ENCODE measurements around the gene ARF5.

ARF5 gene

DNA sequence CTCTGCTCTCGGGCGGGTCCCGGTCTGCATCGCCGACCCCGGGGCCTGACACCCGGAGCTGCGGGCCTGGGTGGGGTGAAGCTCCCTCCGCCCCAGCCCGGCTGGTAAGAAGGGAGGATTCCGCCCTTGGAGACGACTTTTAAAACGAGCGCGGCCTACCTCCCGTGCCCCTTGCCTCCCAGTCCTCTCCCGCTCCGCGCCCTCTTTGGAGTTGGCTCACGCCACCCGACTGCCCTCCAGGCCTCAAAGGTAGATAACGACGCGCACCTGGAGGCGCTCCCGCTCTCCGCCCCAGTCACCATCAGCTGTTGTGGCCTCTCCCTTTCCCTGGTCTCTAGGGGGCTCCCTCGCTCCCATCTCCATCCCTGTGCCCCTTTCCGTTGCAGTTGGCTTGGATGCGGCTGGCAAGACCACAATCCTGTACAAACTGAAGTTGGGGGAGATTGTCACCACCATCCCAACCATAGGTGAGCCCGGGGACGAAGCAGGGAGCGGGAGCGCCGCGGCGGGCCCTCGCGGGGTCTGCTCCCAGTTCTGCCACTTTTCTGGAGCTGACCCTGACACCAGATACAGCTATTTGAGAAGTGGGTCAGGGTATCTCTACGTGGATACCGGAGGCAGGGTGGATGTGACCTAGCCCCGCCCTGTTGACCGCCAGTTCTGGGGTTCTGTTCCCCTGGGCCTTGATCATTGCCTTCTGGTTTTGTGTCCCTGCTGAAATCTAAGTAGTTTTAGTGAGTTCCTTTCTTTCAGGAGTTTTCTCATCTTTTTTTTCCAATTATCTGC, 679 bp downstream of the ARF5 start:
- Histone ChIP-seq H3K9ac (ENCODE audit: low read length) (peak overlapping the region; percentile 96), H3K27me3 (replicated peaks; ENCODE audit: insufficient read depth, low read length) (no peaks in the 10 kb centered on the region), H3K4me2 (ENCODE audit: low read depth, low read length) (peak overlapping the region; percentile 95), H3K9me3 (replicated peaks; ENCODE audit: insufficient read depth, low read length) (no peaks in the 10 kb centered on the region), H4K20me1 (ENCODE audit: insufficient read depth, low read length) (no peaks in the 10 kb centered on the region), H3K4me3 (ENCODE audit: low read length) (peak overlapping the region; percentile 95), H3K79me2 (ENCODE audit: low read length) (peaks cover 32% of the 10 kb centered on the region), H3K36me3 (replicated peaks; ENCODE audit: insufficient read depth, low read length) (peaks cover 8% of the 10 kb centered on the region; the same call in 1 of the 2 replicates), H3K9me2 (replicated peaks; ENCODE audit: insufficient read depth, low read length) (no peaks in the 10 kb centered on the region), H3K4me1 (ENCODE audit: low read length) (peaks cover 22% of the 10 kb centered on the region), H3K27ac (ENCODE audit: low read length) (peak overlapping the region; percentile 51; the same call in 1 of the 2 replicates), H2AFZ (ENCODE audit: low read length) (peak overlapping the region; percentile 96), H3F3A (ENCODE audit: insufficient read depth, low read length) (no peaks in the 10 kb centered on the region)
- peak; percentile 65 for DNase-seq
- no peak for TF ChIP-seq EZH2phosphoT487 (IDR thresholded peaks at IDR 0.05; ENCODE audit: low read length)
- TF ChIP-seq EZH2 (optimal IDR thresholded peaks at IDR 0.05; ENCODE audit: low read depth, low read length) = no peak
- TF ChIP-seq, protein P1, sequence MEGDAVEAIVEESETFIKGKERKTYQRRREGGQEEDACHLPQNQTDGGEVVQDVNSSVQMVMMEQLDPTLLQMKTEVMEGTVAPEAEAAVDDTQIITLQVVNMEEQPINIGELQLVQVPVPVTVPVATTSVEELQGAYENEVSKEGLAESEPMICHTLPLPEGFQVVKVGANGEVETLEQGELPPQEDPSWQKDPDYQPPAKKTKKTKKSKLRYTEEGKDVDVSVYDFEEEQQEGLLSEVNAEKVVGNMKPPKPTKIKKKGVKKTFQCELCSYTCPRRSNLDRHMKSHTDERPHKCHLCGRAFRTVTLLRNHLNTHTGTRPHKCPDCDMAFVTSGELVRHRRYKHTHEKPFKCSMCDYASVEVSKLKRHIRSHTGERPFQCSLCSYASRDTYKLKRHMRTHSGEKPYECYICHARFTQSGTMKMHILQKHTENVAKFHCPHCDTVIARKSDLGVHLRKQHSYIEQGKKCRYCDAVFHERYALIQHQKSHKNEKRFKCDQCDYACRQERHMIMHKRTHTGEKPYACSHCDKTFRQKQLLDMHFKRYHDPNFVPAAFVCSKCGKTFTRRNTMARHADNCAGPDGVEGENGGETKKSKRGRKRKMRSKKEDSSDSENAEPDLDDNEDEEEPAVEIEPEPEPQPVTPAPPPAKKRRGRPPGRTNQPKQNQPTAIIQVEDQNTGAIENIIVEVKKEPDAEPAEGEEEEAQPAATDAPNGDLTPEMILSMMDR (IDR thresholded peaks at IDR 0.05; ENCODE audit: low read length) = peak; percentile 65

DNA sequence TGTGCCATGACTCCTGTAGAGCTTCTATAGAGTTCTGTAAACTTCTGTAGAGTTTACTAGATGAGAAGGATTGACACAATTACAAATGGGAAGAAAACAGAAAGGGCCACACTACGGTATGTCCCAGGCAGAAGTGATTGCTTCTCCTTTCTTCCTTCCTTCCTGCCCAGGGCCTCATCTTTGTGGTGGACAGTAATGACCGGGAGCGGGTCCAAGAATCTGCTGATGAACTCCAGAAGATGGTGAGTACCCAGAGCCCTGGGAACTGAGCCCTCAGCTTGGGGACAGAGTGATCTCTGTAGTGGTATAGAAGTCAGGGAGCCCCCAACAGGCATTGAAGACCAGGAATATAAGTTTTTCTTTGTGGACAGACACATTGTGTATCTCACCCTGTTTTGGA, 1.7 kb downstream of the ARF5 start:
- no peak overlapping the region for H2AFZ ChIP-seq (ENCODE audit: low read length)
- no peaks in the 10 kb centered on the region for H3K9me2 ChIP-seq (replicated peaks; ENCODE audit: insufficient read depth, low read length)
- peaks cover 22% of the 10 kb centered on the region for H3K79me2 ChIP-seq (ENCODE audit: low read length)
- no peak for DNase-seq
- no peaks in the 10 kb centered on the region for H4K20me1 ChIP-seq (ENCODE audit: insufficient read depth, low read length)
- TF ChIP-seq EZH2 (optimal IDR thresholded peaks at IDR 0.05; ENCODE audit: low read depth, low read length) (no peak), EZH2phosphoT487 (IDR thresholded peaks at IDR 0.05; ENCODE audit: low read length) (no peak)
- H3F3A ChIP-seq (ENCODE audit: insufficient read depth, low read length) = no peaks in the 10 kb centered on the region
- peaks cover 14% of the 10 kb centered on the region for H3K4me1 ChIP-seq (ENCODE audit: low read length)
- H3K9ac ChIP-seq (ENCODE audit: low read length) = no peak overlapping the region
- peaks cover 8% of the 10 kb centered on the region; the same call in 1 of the 2 replicates for H3K36me3 ChIP-seq (replicated peaks; ENCODE audit: insufficient read depth, low read length)
- no peak overlapping the region for H3K4me2 ChIP-seq (ENCODE audit: low read depth, low read length)
- no peak overlapping the region for H3K27ac ChIP-seq (ENCODE audit: low read length)
- no peaks in the 10 kb centered on the region for H3K27me3 ChIP-seq (replicated peaks; ENCODE audit: insufficient read depth, low read length)
- no peak overlapping the region for H3K4me3 ChIP-seq (ENCODE audit: low read length)
- H3K9me3 ChIP-seq (replicated peaks; ENCODE audit: insufficient read depth, low read length) = no peaks in the 10 kb centered on the region

GRCh38 chr7:127591189-127591588, 3.0 kb downstream of the ARF5 start:
- no peak overlapping the region for H3K4me2 ChIP-seq (ENCODE audit: low read depth, low read length)
- no peaks in the 10 kb centered on the region for H3F3A ChIP-seq (ENCODE audit: insufficient read depth, low read length)
- DNase-seq = no peak
- H4K20me1 ChIP-seq (ENCODE audit: insufficient read depth, low read length) = no peaks in the 10 kb centered on the region
- H3K9me3 ChIP-seq (replicated peaks; ENCODE audit: insufficient read depth, low read length) = no peaks in the 10 kb centered on the region
- H2AFZ ChIP-seq (ENCODE audit: low read length) = no peak overlapping the region
- H3K9ac ChIP-seq (ENCODE audit: low read length) = no peak overlapping the region
- TF ChIP-seq, protein P1 (IDR thresholded peaks at IDR 0.05; ENCODE audit: low read length) = no peak
- TF ChIP-seq EZH2 (optimal IDR thresholded peaks at IDR 0.05; ENCODE audit: low read depth, low read length) (no peak), EZH2phosphoT487 (IDR thresholded peaks at IDR 0.05; ENCODE audit: low read length) (no peak)
- H3K79me2 ChIP-seq (ENCODE audit: low read length) = peaks cover 18% of the 10 kb centered on the region
- no peaks in the 10 kb centered on the region for H3K9me2 ChIP-seq (replicated peaks; ENCODE audit: insufficient read depth, low read length)
- H3K27ac ChIP-seq (ENCODE audit: low read length) = no peak overlapping the region
- peaks cover 8% of the 10 kb centered on the region; the same call in 1 of the 2 replicates for H3K36me3 ChIP-seq (replicated peaks; ENCODE audit: insufficient read depth, low read length)
- no peaks in the 10 kb centered on the region for H3K27me3 ChIP-seq (replicated peaks; ENCODE audit: insufficient read depth, low read length)
- H3K4me1 ChIP-seq (ENCODE audit: low read length) = peaks cover 9% of the 10 kb centered on the region
- no peak overlapping the region for H3K4me3 ChIP-seq (ENCODE audit: low read length)

- Histone ChIP-seq H3K4me2 (ENCODE audit: low read depth, low read length) (no peak overlapping the region), H3K9me2 (replicated peaks; ENCODE audit: insufficient read depth, low read length) (no peaks in the 10 kb centered on the region), H3F3A (ENCODE audit: insufficient read depth, low read length) (no peaks in the 10 kb centered on the region), H3K79me2 (ENCODE audit: low read length) (peaks cover 18% of the 10 kb centered on the region), H3K4me1 (ENCODE audit: low read length) (peaks cover 9% of the 10 kb centered on the region), H3K4me3 (ENCODE audit: low read length) (no peak overlapping the region), H3K9me3 (replicated peaks; ENCODE audit: insufficient read depth, low read length) (no peaks in the 10 kb centered on the region), H4K20me1 (ENCODE audit: insufficient read depth, low read length) (no peaks in the 10 kb centered on the region), H3K27me3 (replicated peaks; ENCODE audit: insufficient read depth, low read length) (no peaks in the 10 kb centered on the region), H2AFZ (ENCODE audit: low read length) (no peak overlapping the region), H3K36me3 (replicated peaks; ENCODE audit: insufficient read depth, low read length) (peaks cover 8% of the 10 kb centered on the region; the same call in 1 of the 2 replicates), H3K27ac (ENCODE audit: low read length) (no peak overlapping the region), H3K9ac (ENCODE audit: low read length) (no peak overlapping the region)
- TF ChIP-seq EZH2 (optimal IDR thresholded peaks at IDR 0.05; ENCODE audit: low read depth, low read length) (no peak), EZH2phosphoT487 (IDR thresholded peaks at IDR 0.05; ENCODE audit: low read length) (no peak)
- TF ChIP-seq, protein P1 (IDR thresholded peaks at IDR 0.05; ENCODE audit: low read length) = no peak
- DNase-seq = no peak
Observed at GRCh38 chr7:127591591-127591990, 3.4 kb downstream of the ARF5 start.
